GM10266 (cell line): ENCODE measurements around the gene CNNM3.

Experiments used
- DNase-seq: peaks from one replicate; pipeline ENCODE4 v3.0.0; 2012; ENCODE audit errors: extremely low spot score
- TF ChIP-seq, protein P1 (sequence below): IDR thresholded peaks from 2 replicates; pipeline ENCODE4 v1.5.1; 2012; ENCODE audit warnings: mild to moderate bottlenecking, low read depth; ENCODE audit not compliant: control insufficient read depth, insufficient read depth; ENCODE audit errors: missing control alignments

Gene CNNM3

DNA sequence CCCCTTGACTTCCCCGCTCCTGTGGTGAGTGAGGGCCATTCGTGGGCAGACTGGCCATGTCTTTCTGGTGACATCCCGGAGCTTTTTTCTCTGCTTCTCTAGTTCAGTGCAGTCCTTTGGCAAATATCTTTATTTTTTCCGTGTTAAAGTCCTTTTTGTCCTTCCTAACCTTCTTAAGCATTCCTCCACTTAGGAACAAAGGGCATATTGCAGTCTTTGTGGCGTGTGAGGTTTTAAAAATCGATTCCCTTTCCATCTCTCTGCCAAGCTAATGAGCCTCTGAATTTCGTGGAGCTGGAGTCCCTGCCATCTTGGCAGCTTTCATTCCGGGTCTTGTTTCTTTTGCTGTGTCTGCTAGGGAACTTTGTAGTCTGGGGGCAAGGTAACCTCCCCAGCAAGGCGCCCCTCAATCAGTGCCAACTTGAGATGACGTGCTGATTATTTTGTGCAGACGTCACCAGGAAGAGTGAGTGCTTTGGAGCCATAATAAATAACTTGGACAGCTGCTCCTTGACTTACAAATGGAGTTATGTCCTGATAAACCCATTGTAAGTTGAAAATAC, 5.1 kb downstream of the CNNM3 start:
- TF ChIP-seq, protein P1, sequence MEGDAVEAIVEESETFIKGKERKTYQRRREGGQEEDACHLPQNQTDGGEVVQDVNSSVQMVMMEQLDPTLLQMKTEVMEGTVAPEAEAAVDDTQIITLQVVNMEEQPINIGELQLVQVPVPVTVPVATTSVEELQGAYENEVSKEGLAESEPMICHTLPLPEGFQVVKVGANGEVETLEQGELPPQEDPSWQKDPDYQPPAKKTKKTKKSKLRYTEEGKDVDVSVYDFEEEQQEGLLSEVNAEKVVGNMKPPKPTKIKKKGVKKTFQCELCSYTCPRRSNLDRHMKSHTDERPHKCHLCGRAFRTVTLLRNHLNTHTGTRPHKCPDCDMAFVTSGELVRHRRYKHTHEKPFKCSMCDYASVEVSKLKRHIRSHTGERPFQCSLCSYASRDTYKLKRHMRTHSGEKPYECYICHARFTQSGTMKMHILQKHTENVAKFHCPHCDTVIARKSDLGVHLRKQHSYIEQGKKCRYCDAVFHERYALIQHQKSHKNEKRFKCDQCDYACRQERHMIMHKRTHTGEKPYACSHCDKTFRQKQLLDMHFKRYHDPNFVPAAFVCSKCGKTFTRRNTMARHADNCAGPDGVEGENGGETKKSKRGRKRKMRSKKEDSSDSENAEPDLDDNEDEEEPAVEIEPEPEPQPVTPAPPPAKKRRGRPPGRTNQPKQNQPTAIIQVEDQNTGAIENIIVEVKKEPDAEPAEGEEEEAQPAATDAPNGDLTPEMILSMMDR: no peak
- no peak for DNase-seq

DNA sequence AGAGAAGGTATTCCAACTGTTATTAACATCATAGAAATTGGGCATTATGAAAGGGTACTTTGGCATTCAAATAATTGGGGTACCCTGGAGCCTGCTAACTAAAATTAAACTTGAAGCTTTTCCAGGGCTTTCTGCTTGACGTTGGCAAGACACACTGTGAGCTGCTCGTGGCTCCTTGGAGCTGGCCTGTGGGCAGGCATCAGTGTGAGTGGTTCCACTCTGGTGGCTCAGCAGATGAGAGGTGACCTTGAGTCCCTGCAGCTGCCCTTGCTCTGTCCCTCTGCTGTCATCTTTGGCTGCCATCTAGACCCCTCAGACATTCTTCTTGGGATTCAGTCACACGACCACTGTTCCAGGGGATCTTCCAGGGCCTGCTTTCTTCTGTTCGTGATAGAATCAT, 6.7 kb downstream of the CNNM3 start:
- TF ChIP-seq, protein P1: no peak
- DNase-seq: no peak

DNA sequence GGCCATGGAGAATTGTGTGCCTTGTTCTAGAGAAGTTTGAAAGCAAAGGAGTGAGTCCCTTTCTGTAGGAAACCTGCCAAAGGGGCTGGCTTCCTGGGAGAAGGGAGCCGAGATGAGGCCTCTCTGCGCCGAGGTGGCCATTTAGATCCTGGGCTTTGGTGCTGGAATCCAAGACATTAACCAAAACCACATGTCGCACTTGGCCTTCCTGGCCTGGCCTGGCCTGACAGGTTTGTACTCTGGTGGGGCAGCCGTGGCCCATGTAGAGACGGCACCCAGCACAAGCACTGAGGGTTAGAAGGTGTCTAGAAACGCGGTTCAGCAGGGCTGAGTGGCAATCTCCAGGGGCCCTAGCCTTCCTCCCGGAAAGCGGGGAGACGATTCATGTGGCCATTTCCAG, 7.1 kb downstream of the CNNM3 start:
- TF ChIP-seq, protein P1: no peak
- DNase-seq: no peak

DNA sequence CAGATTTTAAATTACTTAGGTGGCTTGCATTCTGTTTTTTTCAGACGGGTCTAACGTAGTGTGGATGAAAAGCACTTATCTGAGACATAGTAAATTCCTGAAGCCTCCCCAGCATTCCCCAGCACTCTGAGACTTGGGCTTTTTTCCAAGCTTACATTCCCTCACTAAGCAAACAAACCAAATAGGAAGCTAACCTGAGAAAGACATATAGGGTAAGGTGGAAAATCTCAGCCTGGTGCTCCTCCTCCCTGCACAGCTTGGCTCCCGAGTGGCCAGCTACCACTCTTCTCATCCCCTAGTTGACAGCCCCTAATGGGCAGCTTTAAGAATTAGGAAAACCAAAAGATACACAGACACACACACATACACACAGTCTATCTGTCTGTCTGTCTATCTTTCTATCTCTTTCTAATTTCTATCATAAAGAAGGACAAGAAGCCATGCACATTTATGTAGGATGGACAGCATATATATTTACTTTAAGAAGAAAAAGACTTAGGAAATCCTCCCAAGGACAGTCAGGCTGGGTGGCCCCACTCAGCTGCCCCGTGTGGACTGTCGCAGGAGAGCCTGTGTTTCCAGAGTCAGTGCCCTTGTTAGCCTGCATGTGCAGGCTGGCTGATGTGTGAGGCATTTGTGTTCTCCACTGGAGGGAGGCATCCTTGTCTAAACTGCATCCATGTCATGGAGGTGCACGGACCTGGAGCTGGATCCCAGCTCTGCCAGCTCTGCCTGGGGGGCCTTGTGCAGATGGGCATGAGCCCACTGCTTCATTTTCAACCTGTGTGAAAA, 8.2 kb downstream of the CNNM3 start:
- TF ChIP-seq, protein P1: no peak

DNA sequence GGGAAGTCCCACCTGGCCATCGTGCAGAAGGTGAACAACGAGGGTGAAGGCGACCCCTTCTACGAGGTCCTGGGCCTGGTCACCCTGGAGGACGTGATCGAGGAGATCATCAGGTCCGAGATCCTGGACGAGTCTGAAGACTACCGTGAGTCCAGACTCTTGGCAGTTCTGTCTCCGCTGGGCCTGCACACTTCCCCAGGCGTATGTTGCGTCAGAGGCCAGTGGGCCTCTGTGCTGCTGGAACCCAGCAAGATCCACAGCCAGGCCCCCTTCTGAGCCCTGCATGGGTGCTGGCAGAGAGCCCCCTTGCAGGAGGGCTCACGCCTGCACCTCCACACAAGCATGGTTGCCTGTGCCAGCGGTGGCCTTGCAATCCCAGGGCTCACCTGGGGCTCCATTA, 9.0 kb downstream of the CNNM3 start:
- no peak for DNase-seq
- TF ChIP-seq, protein P1: no peak

More for the DNA sequence above, 8.2 kb downstream of the CNNM3 start:
- no peak for DNase-seq

DNA sequence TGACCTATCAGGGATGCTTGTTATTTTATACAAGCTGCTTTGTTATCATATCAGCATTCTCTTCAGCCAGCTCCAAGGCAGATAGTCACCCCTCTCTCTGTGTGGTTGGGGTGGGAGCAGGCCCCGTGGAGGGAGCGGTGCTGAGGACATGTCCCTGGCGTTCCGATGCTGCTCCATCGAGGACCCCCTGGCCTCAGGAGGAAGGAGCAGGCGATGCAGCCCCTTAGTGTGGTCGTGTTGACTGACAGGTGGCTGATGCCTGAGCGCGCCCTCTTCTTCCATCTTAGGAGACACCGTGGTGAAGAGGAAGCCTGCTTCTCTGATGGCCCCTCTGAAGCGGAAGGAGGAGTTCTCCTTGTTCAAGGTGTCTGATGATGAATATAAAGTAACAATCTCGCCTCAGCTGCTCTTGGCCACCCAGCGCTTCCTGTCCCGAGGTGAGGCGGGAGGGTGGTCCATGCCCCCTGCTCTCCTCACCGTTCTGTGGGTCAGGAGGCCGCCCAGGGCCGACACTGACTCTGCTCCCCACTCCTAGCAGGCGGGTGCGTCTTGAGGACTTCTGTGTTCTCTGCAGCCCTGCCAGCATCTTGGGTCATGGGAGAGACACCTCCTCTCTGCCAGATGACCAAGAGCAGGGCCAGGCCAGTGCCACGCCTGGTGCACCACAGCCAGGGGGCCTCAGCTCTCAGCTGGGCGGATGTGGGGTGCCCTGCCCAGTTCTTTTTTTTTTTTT, 10.6 kb downstream of the CNNM3 start:
- DNase-seq: no peak
- TF ChIP-seq, protein P1: no peak
